ENCODE results near the gene WWOX.

Gene WWOX

GRCh38 chr16:78763821-78764440 lies 664.5 kb downstream of the WWOX start (continued):
- no peak for TF ChIP-seq TCF4 (CRISPR knock-in tag; IDR thresholded peaks at IDR 0.05; ENCODE audit: borderline replicate concordance)

GRCh38 chr16:78764478-78764877 lies 665.0 kb downstream of the WWOX start:
- TF ChIP-seq ZFP3 (CRISPR knock-in tag; IDR thresholded peaks at IDR 0.05) (no peak), TCF4 (CRISPR knock-in tag; IDR thresholded peaks at IDR 0.05; ENCODE audit: borderline replicate concordance) (no peak), TOX (CRISPR knock-in tag; IDR thresholded peaks at IDR 0.05; ENCODE audit: borderline replicate concordance) (no peak), CSDC2 (CRISPR knock-in tag; IDR thresholded peaks at IDR 0.05) (no peak), ZNF565 (CRISPR knock-in tag; conservative IDR thresholded peaks at IDR 0.05; ENCODE audit: low read depth) (no peak), ZNF70 (CRISPR knock-in tag; IDR thresholded peaks at IDR 0.05) (no peak), BACH2 (CRISPR knock-in tag; IDR thresholded peaks at IDR 0.05; ENCODE audit: borderline replicate concordance) (no peak), OSR1 (CRISPR knock-in tag; IDR thresholded peaks at IDR 0.05) (no peak), ARNTL (CRISPR knock-in tag; IDR thresholded peaks at IDR 0.05; ENCODE audit: borderline replicate concordance, low read depth) (no peak), ZFP30 (CRISPR knock-in tag; IDR thresholded peaks at IDR 0.05) (no peak), ZNF8 (CRISPR knock-in tag; IDR thresholded peaks at IDR 0.05) (no peak), ESRRG (CRISPR knock-in tag; IDR thresholded peaks at IDR 0.05) (no peak), SNAI2 (CRISPR knock-in tag; IDR thresholded peaks at IDR 0.05) (no peak)
- TF ChIP-seq, protein P1, sequence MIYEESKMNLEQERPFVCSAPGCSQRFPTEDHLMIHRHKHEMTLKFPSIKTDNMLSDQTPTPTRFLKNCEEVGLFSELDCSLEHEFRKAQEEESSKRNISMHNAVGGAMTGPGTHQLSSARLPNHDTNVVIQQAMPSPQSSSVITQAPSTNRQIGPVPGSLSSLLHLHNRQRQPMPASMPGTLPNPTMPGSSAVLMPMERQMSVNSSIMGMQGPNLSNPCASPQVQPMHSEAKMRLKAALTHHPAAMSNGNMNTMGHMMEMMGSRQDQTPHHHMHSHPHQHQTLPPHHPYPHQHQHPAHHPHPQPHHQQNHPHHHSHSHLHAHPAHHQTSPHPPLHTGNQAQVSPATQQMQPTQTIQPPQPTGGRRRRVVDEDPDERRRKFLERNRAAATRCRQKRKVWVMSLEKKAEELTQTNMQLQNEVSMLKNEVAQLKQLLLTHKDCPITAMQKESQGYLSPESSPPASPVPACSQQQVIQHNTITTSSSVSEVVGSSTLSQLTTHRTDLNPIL (CRISPR knock-in tag; IDR thresholded peaks at IDR 0.05; ENCODE audit: low read depth), result no peak
- TF ChIP-seq, protein P2, sequence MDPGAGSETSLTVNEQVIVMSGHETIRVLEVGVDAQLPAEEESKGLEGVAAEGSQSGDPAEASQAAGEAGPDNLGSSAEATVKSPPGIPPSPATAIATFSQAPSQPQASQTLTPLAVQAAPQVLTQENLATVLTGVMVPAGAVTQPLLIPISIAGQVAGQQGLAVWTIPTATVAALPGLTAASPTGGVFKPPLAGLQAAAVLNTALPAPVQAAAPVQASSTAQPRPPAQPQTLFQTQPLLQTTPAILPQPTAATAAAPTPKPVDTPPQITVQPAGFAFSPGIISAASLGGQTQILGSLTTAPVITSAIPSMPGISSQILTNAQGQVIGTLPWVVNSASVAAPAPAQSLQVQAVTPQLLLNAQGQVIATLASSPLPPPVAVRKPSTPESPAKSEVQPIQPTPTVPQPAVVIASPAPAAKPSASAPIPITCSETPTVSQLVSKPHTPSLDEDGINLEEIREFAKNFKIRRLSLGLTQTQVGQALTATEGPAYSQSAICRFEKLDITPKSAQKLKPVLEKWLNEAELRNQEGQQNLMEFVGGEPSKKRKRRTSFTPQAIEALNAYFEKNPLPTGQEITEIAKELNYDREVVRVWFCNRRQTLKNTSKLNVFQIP (CRISPR knock-in tag; IDR thresholded peaks at IDR 0.05; ENCODE audit: borderline replicate concordance, low read depth), result no peak
- TF ChIP-seq, protein P3, sequence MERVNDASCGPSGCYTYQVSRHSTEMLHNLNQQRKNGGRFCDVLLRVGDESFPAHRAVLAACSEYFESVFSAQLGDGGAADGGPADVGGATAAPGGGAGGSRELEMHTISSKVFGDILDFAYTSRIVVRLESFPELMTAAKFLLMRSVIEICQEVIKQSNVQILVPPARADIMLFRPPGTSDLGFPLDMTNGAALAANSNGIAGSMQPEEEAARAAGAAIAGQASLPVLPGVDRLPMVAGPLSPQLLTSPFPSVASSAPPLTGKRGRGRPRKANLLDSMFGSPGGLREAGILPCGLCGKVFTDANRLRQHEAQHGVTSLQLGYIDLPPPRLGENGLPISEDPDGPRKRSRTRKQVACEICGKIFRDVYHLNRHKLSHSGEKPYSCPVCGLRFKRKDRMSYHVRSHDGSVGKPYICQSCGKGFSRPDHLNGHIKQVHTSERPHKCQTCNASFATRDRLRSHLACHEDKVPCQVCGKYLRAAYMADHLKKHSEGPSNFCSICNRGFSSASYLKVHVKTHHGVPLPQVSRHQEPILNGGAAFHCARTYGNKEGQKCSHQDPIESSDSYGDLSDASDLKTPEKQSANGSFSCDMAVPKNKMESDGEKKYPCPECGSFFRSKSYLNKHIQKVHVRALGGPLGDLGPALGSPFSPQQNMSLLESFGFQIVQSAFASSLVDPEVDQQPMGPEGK (CRISPR knock-in tag; IDR thresholded peaks at IDR 0.05; ENCODE audit: borderline replicate concordance), result no peak
- TF ChIP-seq, protein P4, sequence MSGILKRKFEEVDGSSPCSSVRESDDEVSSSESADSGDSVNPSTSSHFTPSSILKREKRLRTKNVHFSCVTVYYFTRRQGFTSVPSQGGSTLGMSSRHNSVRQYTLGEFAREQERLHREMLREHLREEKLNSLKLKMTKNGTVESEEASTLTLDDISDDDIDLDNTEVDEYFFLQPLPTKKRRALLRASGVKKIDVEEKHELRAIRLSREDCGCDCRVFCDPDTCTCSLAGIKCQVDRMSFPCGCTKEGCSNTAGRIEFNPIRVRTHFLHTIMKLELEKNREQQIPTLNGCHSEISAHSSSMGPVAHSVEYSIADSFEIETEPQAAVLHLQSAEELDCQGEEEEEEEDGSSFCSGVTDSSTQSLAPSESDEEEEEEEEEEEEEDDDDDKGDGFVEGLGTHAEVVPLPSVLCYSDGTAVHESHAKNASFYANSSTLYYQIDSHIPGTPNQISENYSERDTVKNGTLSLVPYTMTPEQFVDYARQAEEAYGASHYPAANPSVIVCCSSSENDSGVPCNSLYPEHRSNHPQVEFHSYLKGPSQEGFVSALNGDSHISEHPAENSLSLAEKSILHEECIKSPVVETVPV (CRISPR knock-in tag; IDR thresholded peaks at IDR 0.05), result no peak
- TF ChIP-seq, protein P5, sequence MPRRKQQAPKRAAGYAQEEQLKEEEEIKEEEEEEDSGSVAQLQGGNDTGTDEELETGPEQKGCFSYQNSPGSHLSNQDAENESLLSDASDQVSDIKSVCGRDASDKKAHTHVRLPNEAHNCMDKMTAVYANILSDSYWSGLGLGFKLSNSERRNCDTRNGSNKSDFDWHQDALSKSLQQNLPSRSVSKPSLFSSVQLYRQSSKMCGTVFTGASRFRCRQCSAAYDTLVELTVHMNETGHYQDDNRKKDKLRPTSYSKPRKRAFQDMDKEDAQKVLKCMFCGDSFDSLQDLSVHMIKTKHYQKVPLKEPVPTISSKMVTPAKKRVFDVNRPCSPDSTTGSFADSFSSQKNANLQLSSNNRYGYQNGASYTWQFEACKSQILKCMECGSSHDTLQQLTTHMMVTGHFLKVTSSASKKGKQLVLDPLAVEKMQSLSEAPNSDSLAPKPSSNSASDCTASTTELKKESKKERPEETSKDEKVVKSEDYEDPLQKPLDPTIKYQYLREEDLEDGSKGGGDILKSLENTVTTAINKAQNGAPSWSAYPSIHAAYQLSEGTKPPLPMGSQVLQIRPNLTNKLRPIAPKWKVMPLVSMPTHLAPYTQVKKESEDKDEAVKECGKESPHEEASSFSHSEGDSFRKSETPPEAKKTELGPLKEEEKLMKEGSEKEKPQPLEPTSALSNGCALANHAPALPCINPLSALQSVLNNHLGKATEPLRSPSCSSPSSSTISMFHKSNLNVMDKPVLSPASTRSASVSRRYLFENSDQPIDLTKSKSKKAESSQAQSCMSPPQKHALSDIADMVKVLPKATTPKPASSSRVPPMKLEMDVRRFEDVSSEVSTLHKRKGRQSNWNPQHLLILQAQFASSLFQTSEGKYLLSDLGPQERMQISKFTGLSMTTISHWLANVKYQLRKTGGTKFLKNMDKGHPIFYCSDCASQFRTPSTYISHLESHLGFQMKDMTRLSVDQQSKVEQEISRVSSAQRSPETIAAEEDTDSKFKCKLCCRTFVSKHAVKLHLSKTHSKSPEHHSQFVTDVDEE (CRISPR knock-in tag; IDR thresholded peaks at IDR 0.05), result no peak
- ATAC-seq, result no peak

GRCh38 chr16:78768226-78768625 lies 668.8 kb downstream of the WWOX start:
- ATAC-seq, result no peak
- TF ChIP-seq RARB (CRISPR knock-in tag; IDR thresholded peaks at IDR 0.05) (no peak), ZC3H10 (CRISPR knock-in tag; IDR thresholded peaks at IDR 0.05) (no peak), OSR1 (CRISPR knock-in tag; IDR thresholded peaks at IDR 0.05) (no peak)
- TF ChIP-seq, protein P2 (CRISPR knock-in tag; IDR thresholded peaks at IDR 0.05; ENCODE audit: borderline replicate concordance, low read depth), result no peak

Data from SK-N-SH treated with all-trans-retinoic acid at 6 μM for 48 hours (cell line).